ENCODE data around the gene MORN4. TPM values are rescaled to one million over a fixed set of nuclear protein-coding genes. Genes with fewer than 3 reads are reported as not detected.
"Not testable (repeated sequence)": the region's sequence is repeated elsewhere in the genome, so short reads cannot be mapped to it uniquely, and the experiment has no call there.

MORN4 gene
- 1.1 and 2.6 TPM in 2 replicates for total RNA-seq

DNA sequence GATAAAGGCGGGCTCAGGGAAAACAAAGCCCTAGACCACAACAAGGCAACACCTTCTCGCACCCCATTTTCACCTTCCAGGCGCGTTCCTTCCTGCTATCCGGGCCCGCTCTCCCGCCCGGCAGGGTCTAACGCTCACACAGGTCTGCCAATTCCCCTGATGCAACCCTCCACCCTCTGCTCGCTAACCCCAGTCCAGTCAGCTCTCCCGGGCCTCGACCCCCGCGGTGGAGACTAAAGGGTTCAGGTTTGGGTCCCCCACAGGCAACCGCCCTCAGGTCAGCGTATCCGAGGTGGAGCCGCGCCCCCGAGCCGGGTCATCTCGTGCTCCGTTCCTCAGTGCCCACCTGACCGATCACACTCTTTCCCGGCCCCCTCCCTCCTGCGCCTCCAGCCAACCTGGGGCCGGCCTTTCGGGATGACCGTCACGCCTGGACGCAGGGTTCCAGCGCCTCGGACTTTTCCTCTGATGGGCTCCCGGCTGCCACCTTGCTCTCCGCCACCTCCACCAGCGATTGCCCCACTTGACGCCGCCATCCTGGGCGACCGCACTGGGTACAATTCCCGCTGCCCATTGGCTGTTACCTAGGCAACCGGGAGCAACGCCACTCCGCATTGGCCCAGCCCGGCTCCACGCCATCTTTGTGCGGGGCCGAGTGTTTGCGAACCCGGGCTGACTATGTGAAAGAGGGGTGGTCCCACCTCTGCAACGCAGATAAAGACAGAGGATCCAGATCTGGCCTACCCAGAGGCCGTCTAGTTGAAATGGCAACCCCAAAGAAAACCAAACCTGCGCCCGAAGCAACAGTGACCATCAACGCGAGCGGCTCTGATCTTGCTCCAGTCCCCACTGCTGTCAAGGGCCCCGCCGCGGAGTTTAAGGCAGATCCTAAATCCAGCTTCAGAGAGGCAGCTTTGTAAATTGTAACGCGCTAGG, at the start of gene MORN4:
TSS of gene MORN4 (minus strand) at position 552 of the 936 bp plus-strand sequence. CDS start 13,847 bp downstream, outside the sequence.
- peak; percentile 90 to 93 for DNase-seq (ENCODE audit: low read depth in 2 of 2)

- DNase-seq (ENCODE audit: low read depth in 2 of 2), result no peak
Observed at GRCh38 chr10:97682042-97682441, 48.7 kb upstream of the MORN4 start.

DNA sequence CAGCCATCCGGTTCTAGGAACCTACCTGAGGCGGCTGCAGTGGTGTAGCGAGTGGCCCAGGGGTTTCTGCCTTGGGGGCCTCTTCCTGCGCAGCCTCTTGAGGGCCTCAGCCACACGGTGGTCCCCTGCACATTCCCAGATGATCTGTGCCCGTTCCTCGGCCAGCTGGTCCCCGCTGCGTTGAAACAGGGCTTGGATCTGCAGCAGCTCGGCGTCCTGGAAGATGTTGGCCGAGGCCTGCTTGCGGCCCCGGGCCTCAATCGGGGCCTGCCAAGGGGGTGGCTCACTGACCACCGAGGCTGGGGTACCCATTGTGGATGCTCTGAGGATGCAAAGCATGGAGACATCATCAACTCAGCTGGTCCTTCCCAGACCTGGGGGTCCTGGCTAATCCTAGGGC, 46.3 kb upstream of the MORN4 start:
- no peak for DNase-seq (ENCODE audit: low read depth in 2 of 2)

DNA sequence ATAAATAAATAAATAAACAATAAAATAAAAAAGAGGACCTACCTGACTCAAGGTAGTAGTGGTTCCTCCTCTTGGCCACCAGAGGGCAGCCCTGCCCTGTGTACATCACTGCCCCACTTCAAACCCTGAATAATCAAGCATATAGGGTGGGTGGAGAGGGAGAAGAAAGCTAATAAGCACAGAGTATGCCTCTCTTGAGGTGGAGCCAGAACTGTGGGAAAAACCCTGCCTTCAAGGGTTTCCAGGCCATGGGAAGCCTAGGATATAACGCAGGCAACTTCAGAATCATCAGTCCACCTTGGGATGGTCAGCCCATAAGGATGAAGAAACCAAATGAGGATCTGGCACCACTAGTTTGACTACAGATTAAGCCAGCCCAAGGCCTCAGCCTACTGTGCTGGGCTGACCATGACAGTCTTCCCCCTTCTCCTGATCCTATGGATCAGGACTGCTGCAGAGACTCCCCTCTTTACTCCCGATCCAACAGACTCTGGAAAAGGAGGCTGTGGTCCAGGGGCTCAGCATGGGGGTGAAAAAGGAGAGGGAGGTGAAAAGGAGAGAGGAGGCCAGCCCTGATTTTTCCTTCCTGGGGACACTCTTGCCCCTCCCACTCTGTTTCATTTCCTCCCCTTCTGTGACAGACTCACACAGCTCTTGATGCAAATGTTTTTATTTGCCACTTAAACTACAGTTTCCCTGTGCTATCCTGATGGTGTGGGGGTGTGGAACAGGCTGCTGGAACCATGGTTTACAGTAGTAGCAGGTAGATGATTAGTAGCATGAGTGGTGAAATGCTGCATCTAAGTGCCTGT, 43.7 kb upstream of the MORN4 start:
- DNase-seq (ENCODE audit: low read depth in 2 of 2), result peak; percentile 66 to 71

- no peak for DNase-seq (ENCODE audit: low read depth in 2 of 2)
Observed at GRCh38 chr10:97675222-97675621, 41.9 kb upstream of the MORN4 start.

- DNase-seq (ENCODE audit: low read depth in 2 of 2), result peak in 1 of 2 donors; percentile 20
Observed at GRCh38 chr10:97673736-97674525, 40.6 kb upstream of the MORN4 start.

- DNase-seq (ENCODE audit: low read depth in 2 of 2), result no peak
Observed at GRCh38 chr10:97669571-97669970, 36.3 kb upstream of the MORN4 start.

DNA sequence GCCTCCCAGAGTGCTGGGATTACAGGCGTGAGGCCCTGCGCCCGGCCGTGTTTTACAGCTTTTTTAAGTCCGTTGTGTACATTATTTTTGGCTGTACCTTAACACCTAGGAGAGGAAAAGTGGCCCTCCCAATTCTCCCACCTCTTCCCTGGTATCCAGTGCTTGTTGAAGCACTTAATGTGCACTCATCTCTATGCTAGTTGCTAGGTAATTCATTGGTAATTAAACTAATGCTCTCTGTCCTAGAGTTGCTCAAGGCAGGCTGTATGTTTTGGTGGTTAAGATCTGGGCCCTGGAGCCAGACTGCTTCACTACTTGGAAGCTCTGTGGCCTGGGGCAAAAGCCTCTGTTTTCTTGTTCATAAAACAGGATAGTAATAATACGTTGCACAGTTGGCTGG, 34.2 kb upstream of the MORN4 start:
- DNase-seq (ENCODE audit: low read depth in 2 of 2), result no peak

DNA sequence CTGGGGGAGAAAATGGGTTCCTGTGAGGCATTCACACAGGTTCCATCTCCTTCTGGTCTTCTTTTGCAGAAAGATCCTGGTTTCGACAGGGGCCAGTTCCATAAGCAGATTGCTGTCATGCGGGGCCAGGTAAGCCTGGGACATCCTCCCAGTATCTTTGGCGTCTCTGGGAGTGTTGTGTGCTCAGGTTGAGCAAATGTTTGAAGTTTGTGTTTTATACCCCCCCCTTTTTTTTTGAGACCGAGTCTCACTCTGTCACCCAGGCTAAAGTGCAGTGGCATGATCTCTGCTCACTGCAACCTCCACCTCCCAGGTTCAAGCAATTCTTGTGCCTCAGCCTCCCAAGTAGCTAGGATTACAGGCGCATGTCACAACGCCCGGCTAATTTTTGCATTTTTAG, 33.7 kb upstream of the MORN4 start:
- DNase-seq (ENCODE audit: low read depth in 2 of 2), result no peak

GRCh38 chr10:97664282-97664850, 31.1 kb upstream of the MORN4 start:
- no peak for DNase-seq (ENCODE audit: low read depth in 2 of 2)

DNA sequence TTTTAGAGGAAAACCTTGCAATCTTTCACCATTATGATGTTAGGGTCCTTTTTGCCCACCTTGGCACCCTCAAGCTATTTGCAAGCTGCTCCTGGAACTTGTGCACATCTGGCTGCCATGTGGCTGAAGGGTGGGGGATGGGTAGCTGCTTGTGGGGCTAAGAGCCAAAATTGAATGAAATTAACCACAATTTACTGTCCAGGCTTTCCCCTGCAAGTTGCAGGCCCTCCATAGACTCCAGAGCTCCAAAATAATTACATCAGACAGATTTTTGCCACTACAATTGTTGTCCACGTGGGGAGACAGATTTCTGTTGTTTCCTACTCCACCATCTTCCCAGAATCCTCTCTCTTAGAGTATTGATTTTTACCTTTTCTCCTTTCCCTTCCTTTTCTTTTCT, 26.3 kb upstream of the MORN4 start:
- no peak for DNase-seq (ENCODE audit: low read depth in 2 of 2)

DNA sequence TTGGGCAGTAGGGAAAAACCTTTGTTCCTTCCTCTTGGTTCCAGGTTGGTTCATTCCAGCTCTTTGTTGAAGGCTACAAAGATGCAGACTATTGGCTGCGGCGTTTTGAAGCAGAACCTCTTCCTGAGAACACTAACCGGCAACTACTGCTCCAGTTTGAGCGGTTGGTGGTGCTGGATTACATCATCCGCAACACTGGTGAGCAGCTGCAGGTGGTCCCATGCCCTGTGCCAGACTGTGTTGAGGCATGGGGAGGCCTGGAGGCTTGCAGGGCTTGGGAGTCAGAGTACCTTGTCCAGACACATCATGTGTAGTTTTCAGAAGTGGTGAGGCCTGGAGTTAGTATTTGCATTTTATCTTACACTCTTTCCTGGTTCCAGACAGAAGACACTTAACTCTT, 23.5 kb upstream of the MORN4 start:
- DNase-seq (ENCODE audit: low read depth in 2 of 2), result no peak

- no peak for DNase-seq (ENCODE audit: low read depth in 2 of 2)
Observed at GRCh38 chr10:97651773-97652172, 18.5 kb upstream of the MORN4 start.

- DNase-seq (ENCODE audit: low read depth in 2 of 2), result no peak
Observed at GRCh38 chr10:97650726-97651125, 17.4 kb upstream of the MORN4 start.

DNA sequence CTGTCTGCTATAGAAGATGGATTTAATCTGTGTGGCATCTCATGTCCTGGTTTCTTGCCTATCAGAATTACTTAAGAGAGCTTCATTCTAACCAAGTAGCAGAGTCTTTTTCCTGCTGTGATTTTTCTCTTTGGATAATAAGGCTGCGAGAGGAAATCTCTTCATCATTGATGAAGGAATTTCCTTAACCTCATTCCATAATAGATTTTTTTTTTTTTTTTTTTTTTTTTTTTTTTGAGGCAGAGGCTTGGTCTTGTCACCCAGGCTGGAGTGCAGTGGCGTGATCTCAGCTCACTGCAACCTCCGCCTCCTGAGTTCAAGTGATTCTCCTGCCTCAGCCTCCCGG, 16.1 kb upstream of the MORN4 start:
- DNase-seq (ENCODE audit: low read depth in 2 of 2), result not testable (repeated sequence)

- peak; percentile 51 to 94 for DNase-seq (ENCODE audit: low read depth in 2 of 2)
Observed at GRCh38 chr10:97648562-97649404, 15.5 kb upstream of the MORN4 start.

- peak in 1 of 2 donors; percentile 14 for DNase-seq (ENCODE audit: low read depth in 2 of 2)
Observed at GRCh38 chr10:97647556-97647955, 14.3 kb upstream of the MORN4 start.

- no peak for DNase-seq (ENCODE audit: low read depth in 2 of 2)
Observed at GRCh38 chr10:97644936-97645335, 11.6 kb upstream of the MORN4 start.

- DNase-seq (ENCODE audit: low read depth in 2 of 2), result no peak
Observed at GRCh38 chr10:97643441-97643985, 10.2 kb upstream of the MORN4 start.

Measured in lung microvascular endothelial cell (primary cell).